ENCODE measurements around the gene CEACAM20. TPM values are rescaled to one million over a fixed set of nuclear protein-coding genes. Genes with fewer than 3 reads are reported as not detected.

CEACAM20 gene
- total RNA-seq, 1 donor from 2014 or later: not detected

- peaks cover 13% of the 10 kb centered on the region for H3K9me3 Mint-ChIP-seq
- no peaks in the 10 kb centered on the region for H3K36me3 Mint-ChIP-seq
- no peak overlapping the region for H3K4me3 Mint-ChIP-seq
- no peak overlapping the region for H3K27ac Mint-ChIP-seq
- TF ChIP-seq CTCF (IDR thresholded peaks at IDR 0.05; ENCODE audit: unreplicated experiment): no peak
- H3K27me3 Mint-ChIP-seq (ENCODE audit: low read depth): no peaks in the 10 kb centered on the region
- DNase-seq (ENCODE audit: low spot score in 2 of 2, unreplicated experiment in 2 of 2): no peak
- no peaks in the 10 kb centered on the region for H3K4me1 Mint-ChIP-seq
These were observed 12.3 kb downstream of the CEACAM20 start for GRCh38 chr19:44517146-44517545.

GRCh38 chr19:44515907-44516306 lies 13.6 kb downstream of the CEACAM20 start:
- Mint-ChIP-seq H3K27ac (no peak overlapping the region), H3K27me3 (ENCODE audit: low read depth) (peaks cover 6% of the 10 kb centered on the region)
- no peak for TF ChIP-seq CTCF (IDR thresholded peaks at IDR 0.05; ENCODE audit: unreplicated experiment)

GRCh38 chr19:44515031-44515430 lies 14.4 kb downstream of the CEACAM20 start:
- H3K27ac Mint-ChIP-seq: no peak overlapping the region
- no peaks in the 10 kb centered on the region for H3K36me3 Mint-ChIP-seq
- peaks cover 17% of the 10 kb centered on the region for H3K9me3 Mint-ChIP-seq
- no peaks in the 10 kb centered on the region for H3K4me1 Mint-ChIP-seq
- peaks cover 9% of the 10 kb centered on the region for H3K27me3 Mint-ChIP-seq (ENCODE audit: low read depth)
- TF ChIP-seq CTCF (IDR thresholded peaks at IDR 0.05; ENCODE audit: unreplicated experiment): no peak
- no peak overlapping the region for H3K4me3 Mint-ChIP-seq
- no peak for DNase-seq (ENCODE audit: low spot score in 2 of 2, unreplicated experiment in 2 of 2)

More at GRCh38 chr19:44515907-44516306, 13.6 kb downstream of the CEACAM20 start:
- Mint-ChIP-seq H3K4me3 (no peak overlapping the region), H3K9me3 (peaks cover 13% of the 10 kb centered on the region), H3K36me3 (no peaks in the 10 kb centered on the region), H3K4me1 (no peaks in the 10 kb centered on the region)
- no peak for DNase-seq (ENCODE audit: low spot score in 2 of 2, unreplicated experiment in 2 of 2)

GRCh38 chr19:44512326-44513298 lies 16.9 kb downstream of the CEACAM20 start:
- H3K4me3 Mint-ChIP-seq: no peak overlapping the region
- peaks cover 25% of the 10 kb centered on the region for H3K9me3 Mint-ChIP-seq
- peak in 1 of 2 experiments; percentile 43 for DNase-seq (ENCODE audit: low spot score in 2 of 2, unreplicated experiment in 2 of 2)
- peaks cover 21% of the 10 kb centered on the region for H3K27me3 Mint-ChIP-seq (ENCODE audit: low read depth)
- H3K4me1 Mint-ChIP-seq: no peaks in the 10 kb centered on the region
- no peak overlapping the region for H3K27ac Mint-ChIP-seq
- TF ChIP-seq CTCF (IDR thresholded peaks at IDR 0.05; ENCODE audit: unreplicated experiment): peak; percentile 46
- no peaks in the 10 kb centered on the region for H3K36me3 Mint-ChIP-seq

- Mint-ChIP-seq H3K36me3 (no peaks in the 10 kb centered on the region), H3K27me3 (ENCODE audit: low read depth) (peaks cover 44% of the 10 kb centered on the region), H3K4me3 (no peak overlapping the region), H3K4me1 (no peaks in the 10 kb centered on the region), H3K9me3 (peaks cover 12% of the 10 kb centered on the region), H3K27ac (no peak overlapping the region)
- DNase-seq (ENCODE audit: low spot score in 2 of 2, unreplicated experiment in 2 of 2): no peak
- no peak for TF ChIP-seq CTCF (IDR thresholded peaks at IDR 0.05; ENCODE audit: unreplicated experiment)
These were observed 20.0 kb downstream of the CEACAM20 start for GRCh38 chr19:44509478-44509877.
